Activated naive CD8-positive, alpha-beta T cell treated with anti-CD3 and anti-CD28 coated beads for 36 hours (primary cell): ENCODE results near the gene MMP21. TPM values are rescaled to one million over a fixed set of nuclear protein-coding genes. Genes with fewer than 3 reads are reported as not detected.

Experiments
- DNase-seq: peaks from one replicate; pipeline ENCODE4 v3.0.0; 2021
- H3K27ac Mint-ChIP-seq: one replicate; pipeline ENCODE4 v1.8.0; 2022; ENCODE audit warnings: mild to moderate bottlenecking, moderate library complexity, mixed read lengths
- H3K27me3 Mint-ChIP-seq: one replicate; pipeline ENCODE4 v1.8.0; 2022; ENCODE audit warnings: mild to moderate bottlenecking, mixed read lengths
- H3K36me3 Mint-ChIP-seq: one replicate; pipeline ENCODE4 v1.8.0; 2021; ENCODE audit warnings: mild to moderate bottlenecking, mixed read lengths
- H3K4me1 Mint-ChIP-seq: one replicate; pipeline ENCODE4 v1.8.0; 2021; ENCODE audit warnings: mixed read lengths
- H3K4me3 Mint-ChIP-seq: one replicate; pipeline ENCODE4 v1.8.0; 2022; ENCODE audit warnings: mild to moderate bottlenecking, moderate library complexity, mixed read lengths
- H3K9me3 Mint-ChIP-seq: one replicate; pipeline ENCODE4 v1.8.0; 2022; ENCODE audit warnings: mixed read lengths
- total RNA-seq, 2 experiments: library from RNA; stranded (reverse); gene quantifications; one replicate each; pipeline ENCODE4 v1.2.3, GENCODE V29; 2021

Gene MMP21, protein sequence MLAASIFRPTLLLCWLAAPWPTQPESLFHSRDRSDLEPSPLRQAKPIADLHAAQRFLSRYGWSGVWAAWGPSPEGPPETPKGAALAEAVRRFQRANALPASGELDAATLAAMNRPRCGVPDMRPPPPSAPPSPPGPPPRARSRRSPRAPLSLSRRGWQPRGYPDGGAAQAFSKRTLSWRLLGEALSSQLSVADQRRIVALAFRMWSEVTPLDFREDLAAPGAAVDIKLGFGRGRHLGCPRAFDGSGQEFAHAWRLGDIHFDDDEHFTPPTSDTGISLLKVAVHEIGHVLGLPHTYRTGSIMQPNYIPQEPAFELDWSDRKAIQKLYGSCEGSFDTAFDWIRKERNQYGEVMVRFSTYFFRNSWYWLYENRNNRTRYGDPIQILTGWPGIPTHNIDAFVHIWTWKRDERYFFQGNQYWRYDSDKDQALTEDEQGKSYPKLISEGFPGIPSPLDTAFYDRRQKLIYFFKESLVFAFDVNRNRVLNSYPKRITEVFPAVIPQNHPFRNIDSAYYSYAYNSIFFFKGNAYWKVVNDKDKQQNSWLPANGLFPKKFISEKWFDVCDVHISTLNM
- total RNA-seq: not detected

DNA sequence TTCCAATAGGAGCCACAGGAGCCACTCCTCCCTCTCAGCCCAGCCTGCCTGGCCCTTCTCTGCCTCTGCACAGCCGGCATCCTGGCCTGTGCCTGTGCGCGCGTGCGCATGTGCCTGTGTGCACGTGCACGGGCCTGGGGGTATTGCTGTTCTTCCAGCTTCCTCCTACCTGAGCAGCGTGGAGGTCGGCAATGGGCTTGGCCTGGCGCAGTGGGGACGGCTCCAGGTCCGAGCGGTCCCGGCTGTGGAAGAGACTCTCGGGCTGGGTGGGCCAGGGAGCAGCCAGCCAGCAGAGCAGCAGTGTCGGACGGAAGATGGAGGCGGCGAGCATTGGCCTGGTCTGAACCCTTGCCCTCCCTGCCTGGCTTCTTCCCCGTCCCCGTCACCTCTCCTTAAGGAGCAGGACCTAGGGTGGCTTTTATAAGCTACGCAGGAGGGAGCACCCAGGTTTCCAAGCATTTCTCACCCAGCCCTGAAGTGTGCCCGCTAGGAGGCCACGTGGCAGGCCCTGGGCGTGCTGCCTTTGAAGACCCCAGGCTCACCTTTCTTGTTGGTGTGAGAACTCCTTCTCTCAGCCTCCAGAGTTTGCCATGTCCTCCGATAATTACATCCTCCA, at the start of gene MMP21:
Gene MMP21 (minus strand): TSS at position 331 of the 616 bp plus-strand sequence. CDS start 0 bp downstream, at position 331.
- DNase-seq: no peak
- Mint-ChIP-seq H3K9me3 (no peaks in the 10 kb centered on the region), H3K4me1 (no peaks in the 10 kb centered on the region), H3K27me3 (peaks cover 4% of the 10 kb centered on the region), H3K27ac (no peak within 1 kb of the TSS), H3K36me3 (no peaks in the 10 kb centered on the region), H3K4me3 (no peak within 1 kb of the TSS)

DNA sequence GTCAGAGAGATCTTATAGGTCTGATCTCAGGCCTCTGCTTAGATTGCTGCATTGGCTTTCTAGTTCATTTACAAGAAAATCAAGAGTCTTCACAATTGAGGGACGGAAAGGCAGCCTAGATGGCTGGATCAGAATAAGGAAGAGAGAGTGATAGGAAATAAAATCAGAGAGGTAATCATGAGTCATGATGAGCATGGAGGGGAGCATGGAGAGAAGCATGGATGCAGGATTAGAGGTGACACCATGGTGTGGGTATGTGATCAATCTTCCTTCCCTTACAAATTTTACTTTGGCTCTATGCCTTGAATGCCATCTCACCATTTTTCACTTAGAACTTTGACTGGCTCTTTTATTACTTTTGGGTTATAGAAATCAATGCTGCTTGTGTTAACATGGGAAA, 49.1 kb upstream of the MMP21 start:
- H3K36me3 Mint-ChIP-seq: peaks cover 27% of the 10 kb centered on the region

DNA sequence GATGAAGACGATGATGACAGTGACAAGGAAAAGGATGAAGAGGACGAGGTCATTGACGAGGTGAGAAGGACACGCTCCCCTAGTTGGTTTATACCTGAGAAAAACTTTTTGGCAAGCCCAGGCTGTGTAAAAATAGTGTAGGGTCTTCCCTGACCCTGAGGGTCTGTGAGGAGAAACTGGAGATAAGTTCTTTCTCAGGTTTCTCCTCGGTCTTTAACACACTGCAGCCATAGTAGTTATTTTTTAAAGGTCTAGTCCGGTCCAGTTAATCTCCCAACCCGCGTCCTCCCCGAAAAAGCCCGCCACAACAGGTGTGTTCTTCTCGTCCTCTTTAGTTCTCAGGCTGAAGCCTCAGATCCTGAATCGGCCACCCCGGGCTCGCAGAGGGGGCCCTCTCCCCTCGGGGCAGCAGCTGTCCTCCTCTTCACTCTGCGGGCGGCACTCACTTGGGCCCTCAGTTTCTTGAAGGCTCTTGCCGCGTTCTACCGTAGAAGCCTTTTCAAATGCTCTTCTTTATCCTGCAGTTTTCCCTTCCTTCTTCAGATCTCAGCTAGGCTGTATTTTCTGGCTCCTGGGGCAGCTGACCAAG, 48.1 kb upstream of the MMP21 start:
- Mint-ChIP-seq H3K27ac (no peak overlapping the region), H3K4me1 (peaks cover 32% of the 10 kb centered on the region), H3K36me3 (peaks cover 21% of the 10 kb centered on the region), H3K9me3 (no peaks in the 10 kb centered on the region), H3K4me3 (no peak overlapping the region), H3K27me3 (no peaks in the 10 kb centered on the region)
- DNase-seq: no peak

More for the DNA sequence above, 49.1 kb upstream of the MMP21 start:
- no peaks in the 10 kb centered on the region for H3K9me3 Mint-ChIP-seq
- no peaks in the 10 kb centered on the region for H3K27me3 Mint-ChIP-seq
- H3K4me1 Mint-ChIP-seq: peaks cover 40% of the 10 kb centered on the region
- no peak for DNase-seq
- no peak overlapping the region for H3K4me3 Mint-ChIP-seq
- no peak overlapping the region for H3K27ac Mint-ChIP-seq

DNA sequence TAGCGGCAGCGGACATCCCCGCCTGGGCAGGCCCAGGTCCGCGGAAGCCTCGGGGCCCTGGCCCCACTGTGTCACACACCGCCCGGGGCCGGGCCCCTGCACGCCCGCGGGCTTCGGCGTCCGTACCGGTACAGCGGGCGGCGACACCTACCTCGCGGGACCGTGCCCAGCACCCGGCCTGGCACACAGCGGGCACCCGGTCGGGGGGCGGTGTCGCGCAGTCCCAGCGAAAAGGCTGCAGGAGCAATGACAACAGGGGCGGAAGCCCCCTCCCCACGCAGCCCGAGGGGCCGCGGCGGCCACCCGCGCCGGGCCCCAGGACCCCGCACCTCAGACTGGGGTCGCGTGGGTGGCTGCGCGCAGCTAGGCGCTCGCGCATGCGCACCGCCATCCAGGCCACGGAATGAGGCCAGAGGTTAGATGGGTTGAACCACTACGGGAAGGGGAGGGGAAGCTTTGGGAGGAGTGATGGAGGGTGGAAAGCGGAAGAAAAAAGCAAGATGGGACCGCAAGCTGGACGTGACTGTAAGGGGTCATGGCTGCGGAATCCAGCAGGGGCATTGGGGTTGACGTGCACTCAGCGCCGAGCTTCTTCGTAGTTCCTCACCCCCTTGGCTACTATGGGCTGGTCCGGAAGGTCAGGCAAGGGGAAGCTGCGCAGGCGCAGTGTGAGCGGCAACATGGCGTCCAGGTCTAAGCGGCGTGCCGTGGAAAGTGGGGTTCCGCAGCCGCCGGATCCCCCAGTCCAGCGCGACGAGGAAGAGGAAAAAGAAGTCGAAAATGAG, 47.4 kb upstream of the MMP21 start, which contains the start of the genes BCCIP and UROS:
Gene BCCIP (plus strand): TSS at position 669 of the 785 bp plus-strand sequence. CDS start 12 bp downstream, at position 681.
Gene UROS (minus strand): TSS at position 381 of the 785 bp plus-strand sequence. CDS start 6,759 bp downstream, outside the sequence.
- peak; percentile 88 for DNase-seq
- no peaks in the 10 kb centered on the region for H3K27me3 Mint-ChIP-seq
- peaks cover 18% of the 10 kb centered on the region for H3K36me3 Mint-ChIP-seq
- H3K27ac Mint-ChIP-seq: peak within 1 kb of the TSS; percentile 76
- H3K4me1 Mint-ChIP-seq: peaks cover 29% of the 10 kb centered on the region
- no peaks in the 10 kb centered on the region for H3K9me3 Mint-ChIP-seq
- peak within 1 kb of the TSS; percentile 81 for H3K4me3 Mint-ChIP-seq

DNA sequence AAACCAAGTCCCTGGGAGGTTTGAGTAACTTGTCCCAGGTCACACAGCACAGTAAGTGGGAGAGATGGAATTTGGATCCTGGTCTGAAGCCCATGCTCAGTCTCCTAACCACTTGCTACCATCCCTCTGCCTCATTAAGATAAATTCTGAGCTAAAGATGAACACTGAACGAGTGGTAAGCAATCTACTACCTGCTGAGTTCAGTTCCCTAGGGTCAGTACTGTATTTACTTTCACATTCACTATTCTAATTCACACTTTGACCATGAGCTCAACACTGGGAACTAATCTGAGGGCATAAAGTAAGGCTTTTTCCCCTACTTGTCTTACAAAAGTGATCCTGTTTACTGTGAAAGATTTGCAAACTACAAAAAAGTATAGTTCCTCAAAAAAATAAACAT, 45.1 kb upstream of the MMP21 start:
- no peak overlapping the region for H3K4me3 Mint-ChIP-seq
- peaks cover 25% of the 10 kb centered on the region for H3K4me1 Mint-ChIP-seq
- no peaks in the 10 kb centered on the region for H3K27me3 Mint-ChIP-seq
- peaks cover 9% of the 10 kb centered on the region for H3K36me3 Mint-ChIP-seq
- no peak for DNase-seq
- no peak overlapping the region for H3K27ac Mint-ChIP-seq
- no peaks in the 10 kb centered on the region for H3K9me3 Mint-ChIP-seq

DNA sequence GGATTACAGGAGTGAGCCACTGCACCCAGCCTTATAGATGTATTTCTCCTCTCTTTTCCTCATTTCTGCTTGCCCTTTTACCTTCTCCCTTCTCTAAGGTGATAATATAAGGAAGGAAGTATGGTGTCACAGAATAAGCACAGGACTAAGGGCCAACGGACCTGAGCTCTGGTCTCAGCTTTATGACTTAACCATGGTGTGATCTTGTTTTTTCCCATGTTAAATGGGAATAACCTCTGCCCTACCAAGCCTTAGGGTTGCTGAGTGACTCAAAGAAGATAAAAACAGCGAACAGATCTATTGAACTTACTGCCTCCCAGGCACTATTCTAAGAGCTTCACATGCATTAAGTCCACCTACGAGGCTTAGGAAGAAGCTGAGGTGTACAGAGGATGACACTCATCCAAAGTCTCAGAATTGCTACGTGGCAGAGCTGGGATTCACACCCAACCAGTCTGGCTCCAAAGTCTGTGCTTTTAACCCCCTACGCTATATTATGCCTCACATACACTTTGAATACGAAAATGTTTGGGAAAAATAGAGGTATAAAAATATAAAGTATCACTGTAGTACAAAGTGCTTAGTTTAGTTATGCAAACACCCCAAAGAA, 41.8 kb upstream of the MMP21 start:
- no peaks in the 10 kb centered on the region for H3K9me3 Mint-ChIP-seq
- H3K27ac Mint-ChIP-seq: no peak overlapping the region
- DNase-seq: no peak
- no peak overlapping the region for H3K4me3 Mint-ChIP-seq
- H3K36me3 Mint-ChIP-seq: peaks cover 13% of the 10 kb centered on the region
- no peaks in the 10 kb centered on the region for H3K27me3 Mint-ChIP-seq
- H3K4me1 Mint-ChIP-seq: peaks cover 25% of the 10 kb centered on the region

DNA sequence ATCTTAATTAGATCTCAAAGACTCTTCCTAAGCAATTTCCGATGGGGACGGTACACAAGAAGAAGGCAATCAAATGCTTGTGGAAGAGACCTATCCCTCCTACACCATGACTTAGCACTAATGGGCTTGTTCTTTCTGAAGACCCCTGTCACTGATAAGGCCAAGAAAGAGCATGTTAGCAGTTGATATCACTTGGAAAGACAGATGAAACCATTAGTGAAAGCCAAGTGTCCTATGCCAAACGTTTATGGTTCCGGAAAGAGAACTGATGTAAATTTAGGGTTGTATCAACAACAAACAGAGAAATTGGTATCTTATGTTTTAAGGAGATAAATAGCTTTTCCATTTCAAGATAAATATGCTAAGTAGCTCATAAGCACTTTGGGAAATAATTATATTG, 40.9 kb upstream of the MMP21 start:
- Mint-ChIP-seq H3K9me3 (no peaks in the 10 kb centered on the region), H3K27me3 (no peaks in the 10 kb centered on the region), H3K4me3 (no peak overlapping the region), H3K36me3 (peaks cover 9% of the 10 kb centered on the region), H3K27ac (no peak overlapping the region), H3K4me1 (peaks cover 17% of the 10 kb centered on the region)
- no peak for DNase-seq

DNA sequence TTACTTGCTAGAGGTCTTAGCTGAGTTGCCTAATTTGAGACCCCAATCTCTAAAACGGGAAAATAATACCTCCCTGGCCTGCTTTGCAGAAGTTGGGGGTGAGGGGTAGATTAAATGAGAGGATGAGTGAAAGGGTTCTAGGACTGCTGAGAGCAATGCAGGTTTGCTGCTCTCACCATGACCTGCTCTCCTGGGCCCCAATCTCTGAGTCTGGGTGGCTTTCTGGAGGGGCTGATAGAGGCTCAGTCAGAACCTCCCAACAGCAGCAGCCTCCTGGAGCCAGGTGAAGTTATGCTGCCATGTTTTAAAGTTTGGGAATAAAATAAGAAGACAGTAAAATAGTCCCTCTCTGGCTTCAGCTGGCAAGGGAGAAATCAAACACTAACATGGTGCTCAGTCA, 40.1 kb upstream of the MMP21 start:
- H3K27ac Mint-ChIP-seq: no peak overlapping the region
- no peak overlapping the region for H3K4me3 Mint-ChIP-seq
- H3K27me3 Mint-ChIP-seq: no peaks in the 10 kb centered on the region
- peaks cover 10% of the 10 kb centered on the region for H3K4me1 Mint-ChIP-seq
- peaks cover 8% of the 10 kb centered on the region for H3K36me3 Mint-ChIP-seq
- DNase-seq: no peak
- no peaks in the 10 kb centered on the region for H3K9me3 Mint-ChIP-seq

DNA sequence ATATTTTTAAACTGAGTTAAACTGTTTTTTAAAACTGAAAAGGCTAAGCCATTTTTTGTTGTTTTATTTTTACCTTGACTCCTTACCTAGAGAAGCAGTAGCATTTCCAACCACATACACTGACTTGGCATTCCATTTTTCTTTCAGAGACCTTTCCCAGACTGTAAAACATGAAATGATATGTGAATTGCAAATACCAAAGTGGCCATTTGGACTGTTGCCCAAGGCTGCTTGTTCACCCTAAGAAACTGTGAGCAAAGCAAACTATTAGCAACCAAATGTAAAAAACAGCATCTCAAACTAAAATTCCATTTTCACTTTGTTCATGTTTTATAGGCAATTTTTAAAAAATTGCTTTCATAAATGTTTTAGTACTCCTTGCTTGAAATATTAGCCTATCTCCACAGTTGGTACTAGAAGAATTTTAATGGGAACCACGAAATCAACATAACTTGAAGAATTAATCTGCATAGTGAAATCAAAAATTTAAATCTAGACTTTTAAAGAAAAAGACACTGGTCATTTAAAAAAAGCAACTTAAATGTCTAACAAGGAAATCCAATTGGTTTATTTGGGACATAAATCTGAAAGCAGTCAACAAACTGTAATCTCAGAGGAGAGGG, 36.6 kb upstream of the MMP21 start:
- H3K9me3 Mint-ChIP-seq: no peaks in the 10 kb centered on the region
- peaks cover 18% of the 10 kb centered on the region for H3K36me3 Mint-ChIP-seq
- no peak overlapping the region for H3K4me3 Mint-ChIP-seq
- H3K27me3 Mint-ChIP-seq: no peaks in the 10 kb centered on the region
- peaks cover 2% of the 10 kb centered on the region for H3K4me1 Mint-ChIP-seq
- H3K27ac Mint-ChIP-seq: no peak overlapping the region
- no peak for DNase-seq

DNA sequence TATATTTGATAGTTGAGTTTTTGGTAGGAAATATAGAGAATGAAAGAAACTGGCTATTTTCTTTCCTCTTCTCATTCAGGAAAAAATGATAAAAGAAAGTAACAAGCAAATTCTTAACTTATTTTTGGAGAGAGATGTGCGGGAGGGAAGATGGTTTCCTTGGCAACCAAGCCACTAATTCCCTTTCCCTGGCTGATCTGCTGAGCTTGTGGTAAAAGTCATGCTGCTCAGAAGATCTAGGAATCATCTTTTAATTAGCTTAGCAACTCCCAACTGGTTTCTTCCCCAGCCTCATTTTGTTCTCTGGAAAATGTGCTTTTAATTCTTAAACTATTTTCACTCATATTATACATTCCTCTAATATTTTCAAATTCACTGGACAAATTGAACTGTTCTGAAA, 35.6 kb upstream of the MMP21 start:
- Mint-ChIP-seq H3K27ac (no peak overlapping the region), H3K27me3 (no peaks in the 10 kb centered on the region), H3K4me1 (no peaks in the 10 kb centered on the region), H3K4me3 (no peak overlapping the region), H3K9me3 (no peaks in the 10 kb centered on the region), H3K36me3 (peaks cover 19% of the 10 kb centered on the region)
- DNase-seq: no peak

DNA sequence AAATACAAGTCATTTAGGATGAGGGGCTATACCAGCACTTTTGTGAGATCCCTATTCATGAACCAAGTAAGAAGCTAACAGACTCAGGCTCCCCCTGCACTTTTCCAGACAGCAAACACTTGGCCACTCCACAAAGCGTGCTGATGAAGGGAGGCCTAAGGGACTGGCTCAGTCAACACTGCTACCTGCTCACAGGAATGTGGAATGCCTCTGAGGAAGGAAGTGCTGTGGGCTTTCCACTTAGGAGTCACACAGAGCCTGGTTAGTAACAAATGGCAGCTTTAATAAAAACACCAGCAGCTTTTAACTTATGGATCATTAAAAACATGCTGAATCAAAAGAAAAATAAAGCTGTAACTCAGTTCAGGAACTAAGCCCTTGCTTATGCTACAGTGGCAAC, 32.4 kb upstream of the MMP21 start:
- H3K27me3 Mint-ChIP-seq: no peaks in the 10 kb centered on the region
- H3K4me3 Mint-ChIP-seq: no peak overlapping the region
- no peak overlapping the region for H3K27ac Mint-ChIP-seq
- no peaks in the 10 kb centered on the region for H3K4me1 Mint-ChIP-seq
- no peak for DNase-seq
- peaks cover 16% of the 10 kb centered on the region for H3K36me3 Mint-ChIP-seq
- H3K9me3 Mint-ChIP-seq: no peaks in the 10 kb centered on the region

DNA sequence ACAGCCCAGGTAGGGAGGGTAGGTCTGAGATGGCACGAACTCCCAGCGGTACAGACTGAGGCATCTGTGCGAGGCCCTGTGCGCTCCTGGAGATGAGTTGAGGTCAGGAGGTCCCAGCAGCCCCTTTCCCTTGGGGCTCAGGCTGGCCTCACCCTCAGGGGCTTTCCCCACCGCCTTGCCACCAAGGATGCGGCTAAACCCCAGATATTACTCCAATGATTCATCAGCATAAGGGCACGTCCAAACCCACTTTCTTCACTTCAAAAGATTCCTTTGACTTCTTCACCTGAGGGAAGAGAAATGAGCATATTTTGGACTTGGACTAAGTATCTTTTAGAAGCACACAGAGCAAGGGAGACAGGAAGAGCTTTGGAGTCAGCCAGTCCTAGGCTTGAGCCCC, 27.1 kb upstream of the MMP21 start:
- no peaks in the 10 kb centered on the region for H3K9me3 Mint-ChIP-seq
- H3K4me3 Mint-ChIP-seq: no peak overlapping the region
- DNase-seq: no peak
- peaks cover 4% of the 10 kb centered on the region for H3K36me3 Mint-ChIP-seq
- H3K27me3 Mint-ChIP-seq: no peaks in the 10 kb centered on the region
- no peak overlapping the region for H3K27ac Mint-ChIP-seq
- peaks cover 4% of the 10 kb centered on the region for H3K4me1 Mint-ChIP-seq

DNA sequence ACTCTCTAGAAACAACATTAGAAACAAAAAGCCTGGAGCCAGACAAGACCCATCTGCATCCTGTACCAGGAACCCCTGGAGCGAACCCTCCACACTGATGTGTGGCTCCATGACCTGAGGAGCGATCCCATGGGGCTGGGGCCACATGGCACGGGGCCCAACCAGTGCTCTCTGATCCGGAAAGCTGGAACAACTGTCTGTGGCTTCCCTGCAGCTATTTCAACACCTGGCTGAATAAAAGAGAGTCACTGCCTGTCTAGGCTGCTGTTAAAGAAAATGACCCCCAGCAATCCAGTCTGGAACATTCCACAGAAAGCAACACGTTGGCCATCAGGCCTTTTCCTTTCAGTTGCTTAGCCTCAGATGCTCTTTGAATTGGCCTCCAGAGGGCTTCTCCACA, 26.5 kb upstream of the MMP21 start:
- peaks cover 4% of the 10 kb centered on the region for H3K4me1 Mint-ChIP-seq
- DNase-seq: no peak
- H3K9me3 Mint-ChIP-seq: no peaks in the 10 kb centered on the region
- no peak overlapping the region for H3K4me3 Mint-ChIP-seq
- peaks cover 3% of the 10 kb centered on the region for H3K36me3 Mint-ChIP-seq
- no peak overlapping the region for H3K27ac Mint-ChIP-seq
- no peaks in the 10 kb centered on the region for H3K27me3 Mint-ChIP-seq

DNA sequence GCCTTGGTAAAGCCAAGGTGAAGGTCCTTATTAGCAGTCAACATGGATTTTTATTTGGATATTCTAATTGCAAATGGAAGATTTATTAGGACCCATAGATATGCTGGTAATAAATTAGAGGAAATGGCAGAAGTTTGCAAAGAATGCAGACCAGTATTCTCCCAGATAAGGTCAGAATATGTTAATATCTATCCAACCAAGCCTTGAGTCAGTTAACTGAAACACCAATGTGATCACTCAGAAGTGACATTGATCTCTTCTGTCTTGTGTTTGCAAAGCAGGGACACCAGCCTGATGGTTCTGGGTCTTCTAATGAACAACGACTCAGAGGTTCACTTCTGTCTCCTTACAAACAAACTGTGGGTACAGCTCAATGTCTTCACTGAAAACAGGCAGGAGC, 26.0 kb upstream of the MMP21 start:
- no peaks in the 10 kb centered on the region for H3K9me3 Mint-ChIP-seq
- H3K27ac Mint-ChIP-seq: no peak overlapping the region
- no peak overlapping the region for H3K4me3 Mint-ChIP-seq
- DNase-seq: no peak
- peaks cover 2% of the 10 kb centered on the region for H3K36me3 Mint-ChIP-seq
- H3K27me3 Mint-ChIP-seq: no peaks in the 10 kb centered on the region
- peaks cover 4% of the 10 kb centered on the region for H3K4me1 Mint-ChIP-seq
